HG03097 (cell line): ENCODE measurements around the gene RRBP1.

Experiments used
- ATAC-seq: cut with Tn5 transposase; IDR thresholded peaks from one replicate; pipeline ENCODE4 v1.9.1; 2021; ENCODE audit not compliant: unreplicated experiment, low FRiP score

The RRBP1 gene

DNA sequence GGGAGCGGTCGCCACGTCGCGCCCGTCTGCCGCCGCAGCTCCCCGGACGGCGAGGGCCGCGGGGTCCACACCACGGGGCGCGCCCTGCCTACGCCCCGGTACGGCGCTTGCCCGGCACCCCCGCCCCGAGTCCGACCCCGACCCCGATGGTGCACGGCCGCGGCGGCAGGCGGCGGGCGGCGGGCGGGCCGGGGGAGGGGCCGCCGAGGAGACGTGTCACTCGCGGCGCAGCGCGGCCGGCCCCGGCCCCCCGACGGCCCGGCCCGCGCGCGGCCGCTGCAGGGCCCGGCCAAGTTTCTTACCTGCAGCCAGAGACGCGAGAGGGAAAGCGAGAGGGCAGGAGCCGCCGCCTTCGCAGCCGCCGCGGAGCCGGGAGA, 328 bp downstream of the RRBP1 start:
- ATAC-seq: no peak

GRCh38 chr20:17680836-17681725, 961 bp downstream of the RRBP1 start:
- peak; percentile 44 for ATAC-seq

- ATAC-seq: no peak
These were observed 1.9 kb downstream of the RRBP1 start for GRCh38 chr20:17679941-17680835.

DNA sequence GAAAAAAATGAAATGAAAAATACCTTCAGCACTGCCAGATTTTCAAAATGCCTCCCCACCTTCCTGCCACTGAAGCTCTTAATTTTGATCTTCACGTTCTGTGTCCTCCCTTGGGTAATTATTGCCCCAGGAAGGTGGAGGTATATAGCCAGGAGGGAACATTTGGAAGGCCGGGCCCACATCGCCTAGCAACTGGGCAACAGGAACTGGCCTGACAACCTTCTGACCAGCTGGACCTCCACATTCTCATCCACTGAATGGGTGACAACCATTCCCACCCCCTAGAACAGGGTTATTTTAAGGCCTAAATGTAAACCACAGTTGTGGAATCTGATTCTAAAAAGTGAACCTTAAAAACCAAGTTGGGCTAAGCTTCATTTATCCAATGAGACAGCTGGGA, 3.2 kb downstream of the RRBP1 start:
- no peak for ATAC-seq

- ATAC-seq: no peak
These were observed 3.7 kb downstream of the RRBP1 start for GRCh38 chr20:17678295-17678694.

GRCh38 chr20:17676942-17677341, 5.1 kb downstream of the RRBP1 start:
- ATAC-seq: no peak

GRCh38 chr20:17676378-17676759, 5.7 kb downstream of the RRBP1 start:
- no peak for ATAC-seq

DNA sequence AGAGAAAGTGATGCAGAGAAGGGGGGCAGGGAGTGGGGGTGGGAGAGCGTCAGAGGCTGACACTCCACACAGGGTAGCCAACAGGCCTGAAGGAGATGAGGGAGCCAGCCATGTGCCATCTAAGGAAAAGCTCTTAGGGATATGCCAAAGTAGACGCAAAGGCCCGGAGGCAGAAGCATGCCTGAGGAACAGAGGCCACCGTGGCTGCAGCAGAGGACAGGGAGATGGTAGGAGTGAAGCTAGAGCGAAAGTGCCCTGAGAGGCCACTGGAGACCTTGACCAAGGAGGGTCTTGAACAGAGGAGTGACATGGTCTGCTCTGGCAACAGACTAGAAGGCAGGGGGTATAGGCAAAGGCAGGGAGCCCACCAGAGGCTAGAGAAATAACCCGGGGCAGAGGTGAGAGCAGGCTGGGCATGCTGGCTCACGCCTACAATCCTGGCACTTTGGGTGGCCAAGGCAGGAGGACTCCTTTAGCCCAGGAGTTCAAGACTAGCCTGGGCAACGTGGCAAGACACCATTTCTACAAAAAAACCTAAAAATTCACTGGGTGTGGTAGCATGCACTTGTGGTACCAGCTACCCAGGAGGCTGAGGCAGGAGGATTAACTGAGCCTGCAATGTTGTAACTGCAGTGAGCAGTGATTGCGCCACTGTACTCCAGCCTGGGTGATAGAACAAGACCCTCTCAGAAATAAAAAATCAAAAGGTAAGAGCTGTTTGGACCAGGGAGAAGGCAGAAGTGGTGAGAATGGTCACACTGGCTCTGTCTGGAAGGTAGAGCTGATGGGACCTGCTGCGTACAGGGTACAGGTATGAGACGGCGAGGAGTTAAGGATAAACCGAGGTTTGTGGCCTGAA, 6.3 kb downstream of the RRBP1 start:
- no peak for ATAC-seq

GRCh38 chr20:17674722-17675518, 7.1 kb downstream of the RRBP1 start:
- ATAC-seq: no peak

DNA sequence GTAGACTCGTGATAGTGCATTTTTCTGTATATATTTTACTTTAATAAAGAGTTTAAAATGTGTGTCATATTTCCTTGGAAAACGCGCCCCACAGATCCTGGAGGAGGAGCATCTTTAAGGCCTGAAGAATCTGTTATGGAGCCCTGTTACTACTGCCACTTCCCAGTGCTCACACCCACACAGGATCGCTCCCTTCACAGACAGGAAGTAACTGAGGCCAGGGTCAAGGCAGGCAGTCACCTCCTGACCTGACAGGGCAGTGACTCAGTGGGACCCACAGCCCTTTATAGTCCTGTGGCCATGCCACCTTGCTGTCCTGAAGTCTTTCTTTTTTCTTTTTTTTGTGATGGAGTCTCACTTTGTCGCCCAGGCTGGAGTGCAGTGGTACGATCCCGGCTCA, 9.0 kb downstream of the RRBP1 start:
- no peak for ATAC-seq

- ATAC-seq: no peak
These were observed 10.5 kb downstream of the RRBP1 start for GRCh38 chr20:17671565-17671964.

- ATAC-seq: no peak
These were observed 11.0 kb downstream of the RRBP1 start for GRCh38 chr20:17671011-17671410.

- no peak for ATAC-seq
These were observed 12.6 kb downstream of the RRBP1 start for GRCh38 chr20:17669306-17669931.

- no peak for ATAC-seq
These were observed 13.6 kb downstream of the RRBP1 start for GRCh38 chr20:17668432-17668831.

DNA sequence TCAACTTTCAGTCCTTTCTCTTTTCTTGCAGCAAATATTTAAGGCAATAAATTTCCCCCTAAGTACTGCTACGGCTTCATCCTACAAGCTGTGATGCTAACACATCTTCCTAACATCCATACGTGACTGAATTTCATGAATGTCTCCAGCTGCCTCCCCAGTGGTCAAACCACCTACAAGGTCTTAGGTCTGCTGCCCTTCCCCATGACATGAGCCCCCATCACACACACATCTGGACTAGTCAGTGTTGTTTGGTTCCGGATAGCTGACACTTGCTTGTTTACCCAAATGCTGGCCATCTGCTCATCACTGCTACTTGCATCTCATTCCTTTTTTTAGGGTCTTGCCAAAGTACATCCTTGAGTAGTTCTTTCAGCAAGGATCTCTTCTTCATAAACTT, 14.6 kb downstream of the RRBP1 start:
- no peak for ATAC-seq

DNA sequence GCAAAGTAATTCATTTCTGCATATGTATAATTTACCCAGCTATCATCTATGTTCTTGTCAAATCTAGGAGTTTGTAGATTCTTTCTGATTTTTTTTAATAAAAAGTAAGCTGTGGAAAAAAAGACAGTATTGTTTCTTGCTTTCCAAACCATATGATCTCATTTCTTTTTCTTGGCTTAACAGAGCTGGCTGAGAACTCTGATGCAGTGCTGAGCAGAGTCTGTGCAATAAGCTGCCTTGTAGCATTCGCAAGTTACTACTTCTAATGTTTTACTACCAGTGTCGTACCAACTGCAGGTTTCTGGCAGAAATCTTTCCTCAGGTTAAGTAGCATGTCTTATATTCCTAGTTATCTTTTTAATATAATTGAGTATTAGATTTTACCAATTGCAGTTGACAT, 15.6 kb downstream of the RRBP1 start:
- ATAC-seq: no peak

- no peak for ATAC-seq
These were observed 16.3 kb downstream of the RRBP1 start for GRCh38 chr20:17665756-17666155.

- no peak for ATAC-seq
These were observed 17.9 kb downstream of the RRBP1 start for GRCh38 chr20:17664025-17664633.

DNA sequence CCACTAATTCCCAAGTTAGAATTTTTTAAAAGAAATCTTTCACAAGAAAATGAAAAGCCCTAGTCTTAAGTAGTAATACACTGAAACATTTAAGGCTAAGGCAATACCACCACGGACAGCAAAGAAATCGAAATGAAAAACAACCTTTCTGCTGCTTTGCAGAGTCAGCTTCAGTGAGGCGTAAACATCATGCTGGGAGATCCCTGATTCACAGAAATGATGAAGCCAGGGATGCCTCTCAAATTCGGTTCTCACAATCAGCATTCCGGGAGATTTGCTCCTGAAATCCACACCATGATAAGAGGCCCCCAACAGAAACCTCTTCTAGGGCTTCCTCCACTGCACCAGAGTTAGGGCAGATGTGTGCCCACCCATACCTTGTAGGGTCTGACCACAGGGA, 18.6 kb downstream of the RRBP1 start:
- no peak for ATAC-seq
